BLaER1 (cell line): ENCODE results near the gene ERFL.

ENCODE experiments used
- H3K27ac ChIP-seq: shearing (Covaris generic); formaldehyde crosslinking; 2 replicates; pipeline ENCODE4 v1.8.1; 2022
- H3K27me3 ChIP-seq: shearing (Covaris generic); formaldehyde crosslinking; 2 replicates; pipeline ENCODE4 v1.8.1; 2022
- H3K36me3 ChIP-seq: shearing (Covaris generic); formaldehyde crosslinking; 2 replicates; pipeline ENCODE4 v1.8.1; 2022
- H3K4me1 ChIP-seq: shearing (Covaris generic); formaldehyde crosslinking; 2 replicates; pipeline ENCODE4 v1.8.1; 2022
- H3K4me2 ChIP-seq: shearing (Covaris generic); formaldehyde crosslinking; 2 replicates; pipeline ENCODE4 v1.8.1; 2022
- H3K4me3 ChIP-seq: shearing (Covaris generic); formaldehyde crosslinking; 2 replicates; pipeline ENCODE4 v1.8.1; 2022
- H3K9ac ChIP-seq: shearing (Covaris generic); formaldehyde crosslinking; 2 replicates; pipeline ENCODE4 v1.8.1; 2022
- H3K9me3 ChIP-seq: shearing (Covaris generic); formaldehyde crosslinking; 2 replicates; pipeline ENCODE4 v1.8.1; 2022
- H4K20me1 ChIP-seq: shearing (Covaris generic); formaldehyde crosslinking; 2 replicates; pipeline ENCODE4 v1.8.1; 2022
- Cebpa-rat ChIP-seq: shearing (Covaris generic); IDR thresholded peaks from 2 replicates; pipeline ENCODE4 v1.8.1; 2022

ERFL gene

DNA sequence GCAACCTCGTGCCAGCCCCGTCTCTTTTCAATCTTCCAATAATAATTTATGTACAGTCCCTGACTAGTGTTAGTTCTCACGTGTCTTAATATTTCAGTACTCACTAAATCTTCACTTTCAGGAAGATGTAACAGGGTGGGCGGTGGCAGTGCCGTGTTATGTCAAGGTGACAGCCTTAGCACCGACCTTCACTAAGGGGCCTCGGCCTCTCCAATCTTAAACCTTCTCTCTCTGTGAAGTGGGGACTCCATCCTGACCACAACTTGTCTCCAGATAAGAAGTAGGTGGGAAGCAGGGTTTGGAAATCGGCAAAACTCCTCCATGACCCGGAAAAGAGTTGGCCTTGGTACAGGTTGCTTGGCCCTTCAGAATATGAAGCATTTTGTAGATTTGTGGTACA is 66.4 kb downstream of the ERFL start:
- peaks cover 63% of the 10 kb centered on the region for H3K36me3 ChIP-seq
- peak overlapping the region; percentile 100; the same call in 1 of the 2 replicates for H3K27ac ChIP-seq

DNA sequence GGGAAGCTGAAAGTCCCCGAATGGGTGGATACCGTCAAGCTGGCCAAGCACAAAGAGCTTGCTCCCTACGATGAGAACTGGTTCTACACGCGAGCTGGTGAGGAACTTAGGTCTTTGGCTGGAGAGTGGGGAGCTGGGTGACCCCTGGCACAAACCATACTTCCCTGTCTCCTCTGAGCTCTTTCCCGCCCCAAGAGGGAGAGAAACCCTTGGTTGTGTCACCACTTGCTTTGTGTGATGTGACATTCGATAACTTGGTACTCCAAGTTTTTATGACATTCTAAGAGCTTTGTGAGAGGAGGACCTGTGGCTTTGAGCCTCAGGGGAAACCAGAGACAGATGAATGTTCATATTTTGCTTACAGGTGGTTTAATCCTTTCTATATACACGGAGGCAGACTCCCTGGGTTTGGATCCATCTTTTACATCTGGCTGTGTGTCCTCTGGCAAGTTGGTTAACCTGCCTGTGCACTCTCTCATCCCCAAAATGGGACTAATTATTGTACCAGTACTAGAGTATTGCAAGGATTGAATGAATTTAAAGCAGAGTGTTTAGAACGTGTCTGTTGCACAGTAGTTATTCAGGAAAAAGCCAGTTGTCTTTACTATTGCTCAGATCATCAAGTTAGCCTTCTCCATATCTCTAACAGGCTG is 67.0 kb downstream of the ERFL start:
- H3K9ac ChIP-seq = peak overlapping the region; percentile 100
- no peaks in the 10 kb centered on the region for H3K9me3 ChIP-seq
- H4K20me1 ChIP-seq = peaks cover 56% of the 10 kb centered on the region
- peaks cover 57% of the 10 kb centered on the region for H3K36me3 ChIP-seq
- no peak for TF ChIP-seq Cebpa-rat
- peak overlapping the region; percentile 98 for H3K4me3 ChIP-seq
- peaks cover 77% of the 10 kb centered on the region for H3K4me1 ChIP-seq
- peak overlapping the region; percentile 100 for H3K27ac ChIP-seq
- no peaks in the 10 kb centered on the region for H3K27me3 ChIP-seq
- H3K4me2 ChIP-seq = peak overlapping the region; percentile 99

More for the DNA sequence above, 66.4 kb downstream of the ERFL start:
- Histone ChIP-seq H3K27me3 (no peaks in the 10 kb centered on the region), H3K4me2 (peak overlapping the region; percentile 99), H3K4me1 (peaks cover 83% of the 10 kb centered on the region), H4K20me1 (peaks cover 62% of the 10 kb centered on the region), H3K9me3 (no peaks in the 10 kb centered on the region), H3K9ac (peak overlapping the region; percentile 100), H3K4me3 (peak overlapping the region; percentile 98)
- no peak for TF ChIP-seq Cebpa-rat

DNA sequence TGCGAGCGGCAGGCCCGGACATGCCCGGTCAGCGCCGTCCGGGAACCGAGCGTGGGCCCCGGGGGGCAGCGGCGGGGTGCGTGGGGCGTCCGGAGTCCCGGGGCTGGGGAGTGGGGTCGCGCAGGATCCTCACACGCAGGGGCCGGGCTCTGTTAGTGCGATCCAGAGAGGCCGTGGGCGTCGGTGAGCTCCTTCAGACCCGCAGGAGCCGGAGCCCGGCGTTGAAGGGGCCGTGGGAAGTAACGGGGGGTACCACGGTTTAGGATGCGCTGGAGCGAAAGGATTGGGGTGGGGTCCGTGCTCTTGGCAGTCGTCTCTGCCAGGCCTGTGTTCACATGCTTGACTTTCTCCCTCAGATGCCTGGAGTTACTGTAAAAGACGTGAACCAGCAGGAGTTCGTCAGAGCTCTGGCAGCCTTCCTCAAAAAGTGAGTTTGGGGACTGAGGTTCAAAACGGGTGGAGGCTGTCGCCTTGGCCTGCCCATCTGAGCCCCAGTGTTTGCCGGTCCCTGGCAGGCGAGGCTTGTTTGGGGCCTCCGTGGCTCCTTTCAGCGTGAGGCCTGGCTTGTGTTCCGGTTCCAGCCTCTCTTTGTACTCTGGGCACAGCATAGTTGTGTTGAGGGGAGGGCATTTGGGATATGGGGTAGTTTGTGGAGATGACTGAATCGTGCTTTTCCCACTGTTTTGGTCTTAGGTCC is 67.7 kb downstream of the ERFL start:
- no peaks in the 10 kb centered on the region for H3K9me3 ChIP-seq
- peak overlapping the region; percentile 99 for H3K4me2 ChIP-seq
- peaks cover 49% of the 10 kb centered on the region for H4K20me1 ChIP-seq
- H3K27ac ChIP-seq = peak overlapping the region; percentile 100
- no peaks in the 10 kb centered on the region for H3K27me3 ChIP-seq
- H3K4me3 ChIP-seq = peak overlapping the region; percentile 98
- H3K4me1 ChIP-seq = peaks cover 70% of the 10 kb centered on the region
- peaks cover 50% of the 10 kb centered on the region for H3K36me3 ChIP-seq
- peak overlapping the region; percentile 100 for H3K9ac ChIP-seq
- TF ChIP-seq Cebpa-rat = no peak

DNA sequence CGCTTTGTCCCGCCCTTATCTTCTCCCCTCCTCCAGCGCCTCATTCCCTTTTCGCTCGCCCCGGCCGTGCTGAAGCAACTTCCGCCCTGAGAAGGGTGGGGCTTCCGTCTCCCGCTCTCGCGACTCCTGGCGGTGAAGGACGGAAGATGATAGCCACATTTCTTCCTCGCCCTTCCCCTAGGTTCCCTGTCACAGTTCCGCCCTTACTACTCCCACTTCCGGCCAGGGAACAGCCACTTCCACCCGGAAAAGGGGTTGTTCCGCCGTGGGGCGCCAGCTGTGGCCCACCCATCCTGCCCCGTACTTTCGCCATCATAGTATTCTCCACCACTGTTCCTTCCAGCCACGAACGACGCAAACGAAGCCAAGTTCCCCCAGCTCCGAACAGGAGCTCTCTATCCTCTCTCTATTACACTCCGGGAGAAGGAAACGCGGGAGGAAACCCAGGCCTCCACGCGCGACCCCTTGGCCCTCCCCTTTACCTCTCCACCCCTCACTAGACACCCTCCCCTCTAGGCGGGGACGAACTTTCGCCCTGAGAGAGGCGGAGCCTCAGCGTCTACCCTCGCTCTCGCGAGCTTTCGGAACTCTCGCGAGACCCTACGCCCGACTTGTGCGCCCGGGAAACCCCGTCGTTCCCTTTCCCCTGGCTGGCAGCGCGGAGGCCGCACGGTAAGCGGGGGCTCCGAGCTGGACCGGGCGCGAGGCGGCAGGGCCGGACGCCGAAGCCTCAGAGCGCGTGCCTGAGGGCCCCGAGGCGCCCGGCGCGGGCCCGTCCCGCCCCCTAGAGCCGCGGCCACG is 68.4 kb downstream of the ERFL start, which contains the start of gene RPS19:
RPS19 (plus strand) TSS at position 638 of the 801 bp plus-strand sequence. CDS start 520 bp downstream, outside the sequence.
- Histone ChIP-seq H3K4me1 (peaks cover 66% of the 10 kb centered on the region), H3K4me3 (peak within 1 kb of the TSS; percentile 98), H3K27ac (peak within 1 kb of the TSS; percentile 100), H4K20me1 (peaks cover 42% of the 10 kb centered on the region), H3K27me3 (no peaks in the 10 kb centered on the region), H3K9me3 (no peaks in the 10 kb centered on the region), H3K36me3 (peaks cover 43% of the 10 kb centered on the region), H3K4me2 (peak within 1 kb of the TSS; percentile 99), H3K9ac (peak within 1 kb of the TSS; percentile 100)
- TF ChIP-seq Cebpa-rat = no peak

DNA sequence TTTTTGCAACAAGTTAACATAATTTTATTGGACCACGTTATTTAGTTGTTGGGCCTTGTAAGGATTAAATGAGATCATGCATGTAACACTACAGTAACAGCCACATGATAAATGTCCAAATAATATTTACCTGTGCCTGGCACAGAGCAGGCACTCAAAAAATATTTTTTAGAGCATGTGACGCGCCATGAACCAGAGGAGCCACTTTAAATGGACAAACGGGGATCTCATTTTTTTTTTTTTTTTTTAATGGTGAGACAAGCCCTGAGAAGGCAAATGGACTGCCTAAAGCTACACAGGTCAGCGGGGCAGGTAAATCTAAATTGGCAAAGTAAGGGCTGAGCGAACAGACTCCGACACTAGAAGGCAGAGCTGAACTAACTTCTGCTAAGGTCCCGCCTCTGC is 69.0 kb downstream of the ERFL start:
- Histone ChIP-seq H3K27ac (peak overlapping the region; percentile 27; the same call in 1 of the 2 replicates), H3K4me1 (peaks cover 65% of the 10 kb centered on the region)
- no peak for TF ChIP-seq Cebpa-rat

More for the DNA sequence above, 69.0 kb downstream of the ERFL start:
- H3K9me3 ChIP-seq = no peaks in the 10 kb centered on the region
- H3K9ac ChIP-seq = peak overlapping the region; percentile 100; the same call in 1 of the 2 replicates
- peaks cover 36% of the 10 kb centered on the region for H4K20me1 ChIP-seq
- peaks cover 37% of the 10 kb centered on the region for H3K36me3 ChIP-seq
- H3K4me2 ChIP-seq = peak overlapping the region; percentile 70
- H3K27me3 ChIP-seq = no peaks in the 10 kb centered on the region
- H3K4me3 ChIP-seq = peak overlapping the region; percentile 98
